ENCODE results near the gene RASA3.
"Not testable (repeated sequence)": the region's sequence is repeated elsewhere in the genome, so short reads cannot be mapped to it uniquely, and the experiment has no call there.

Gene RASA3

GRCh38 chr13:114077099-114077932 is 55.1 kb downstream of the RASA3 start:
- no peak for DNase-seq

- no peak for DNase-seq
Measured at GRCh38 chr13:114076329-114077090, 55.9 kb downstream of the RASA3 start.

GRCh38 chr13:114075811-114076210 is 56.6 kb downstream of the RASA3 start:
- DNase-seq = not testable (repeated sequence)

GRCh38 chr13:114074671-114075315 is 57.6 kb downstream of the RASA3 start:
- no peak for DNase-seq

- DNase-seq = no peak
Measured at GRCh38 chr13:114073881-114074612, 58.4 kb downstream of the RASA3 start.

- DNase-seq = no peak
Measured at GRCh38 chr13:114072421-114072820, 60.0 kb downstream of the RASA3 start.

GRCh38 chr13:114071991-114072390 is 60.4 kb downstream of the RASA3 start:
- no peak for DNase-seq

- DNase-seq = no peak
Measured at GRCh38 chr13:114071410-114071809, 61.0 kb downstream of the RASA3 start.

GRCh38 chr13:114070098-114070799 is 62.2 kb downstream of the RASA3 start:
- DNase-seq = no peak

GRCh38 chr13:114069376-114070097 is 62.9 kb downstream of the RASA3 start:
- no peak for DNase-seq

- DNase-seq = no peak
Measured at GRCh38 chr13:114068656-114069318, 63.6 kb downstream of the RASA3 start.

GRCh38 chr13:114067886-114068651 is 64.4 kb downstream of the RASA3 start:
- no peak for DNase-seq

GRCh38 chr13:114067381-114067885 is 65.0 kb downstream of the RASA3 start:
- no peak for DNase-seq

- DNase-seq = no peak
Measured at GRCh38 chr13:114066956-114067355, 65.5 kb downstream of the RASA3 start.

- no peak for DNase-seq
Measured at GRCh38 chr13:114065926-114066774, 66.3 kb downstream of the RASA3 start.

- peak; percentile 28 for DNase-seq
Measured at GRCh38 chr13:114065141-114065925, 67.1 kb downstream of the RASA3 start.

GRCh38 chr13:114064450-114065140 is 67.8 kb downstream of the RASA3 start:
- peak; percentile 13 for DNase-seq
